Upper lobe of left lung (tissue), 6 donors: ENCODE data around the gene ZPLD1. TPM values are rescaled to one million over a fixed set of nuclear protein-coding genes. Genes with fewer than 3 reads are reported as not detected.

Source experiments
- ATAC-seq, 2 donors: fragments of 200-7000 bp; cut with Tn5 transposase; one replicate each; pipeline ENCODE4 v1.9.1; 2022; ENCODE audit warnings: mild to moderate bottlenecking in 2 of 2, moderate library complexity in 2 of 2; ENCODE audit not compliant: low FRiP score in 2 of 2
- DNase-seq, 2 donors: peaks; one replicate each; pipeline ENCODE4 v3.0.0-alpha.2; 2019 to 2020
- H3K27ac ChIP-seq, 4 donors: fragments of 200-600 bp; sonication (generic); one replicate each; pipeline ENCODE4 v1.5.1; 2016 to 2019
- H3K27me3 ChIP-seq, 4 donors: fragments of 200-600 bp; sonication (generic); one replicate each; pipeline ENCODE4 v1.5.1; 2017 to 2019
- H3K36me3 ChIP-seq, 4 donors: fragments of 200-600 bp; sonication (generic); one replicate each; pipeline ENCODE4 v1.5.1; 2016 to 2019
- H3K4me1 ChIP-seq, 4 donors: fragments of 200-600 bp; sonication (generic); one replicate each; pipeline ENCODE4 v1.5.1; 2018 to 2019
- H3K4me3 ChIP-seq, 4 donors: fragments of 200-600 bp; sonication (generic); one replicate each; pipeline ENCODE4 v1.5.1; 2017 to 2019; ENCODE audit warnings: mild to moderate bottlenecking in 2 of 4, moderate library complexity in 1 of 4
- H3K9me3 ChIP-seq, 4 donors: fragments of 200-600 bp; sonication (generic); one replicate each; pipeline ENCODE4 v1.5.1; 2018 to 2019
- CTCF ChIP-seq, 6 experiments: fragments of 450-650 bp in 4 of 6; fragments of 200-600 bp in 2 of 6; sonication (generic) in 2 of 6; IDR thresholded peaks; one replicate each; pipeline ENCODE4 v1.5.1; 2016 to 2019; ENCODE audit warnings: antibody characterized with exemption in 6 of 6
- EP300 ChIP-seq, 4 donors: sonication (generic); formaldehyde crosslinking; IDR thresholded peaks; one replicate each; pipeline ENCODE4 v1.5.1; 2017; ENCODE audit warnings: antibody characterized with exemption in 4 of 4, control low read depth in 2 of 4
- POLR2A ChIP-seq, 4 donors: fragments of 450-650 bp; IDR thresholded peaks; one replicate each; pipeline ENCODE4 v1.5.1; 2016 to 2017; ENCODE audit warnings: antibody characterized with exemption in 4 of 4, mild to moderate bottlenecking in 2 of 4
- POLR2AphosphoS5 ChIP-seq, 2 donors: sonication (generic); formaldehyde crosslinking; IDR thresholded peaks; one replicate each; pipeline ENCODE4 v1.5.1; 2017; ENCODE audit warnings: antibody characterized with exemption in 2 of 2
- WGBS, 2 donors: methylation state at CpG; one replicate each; pipeline ENCODE4 v1.1.5; 2017 to 2018; 5-methylcytosine and 5-hydroxymethylcytosine counted together
- total RNA-seq, 6 donors: library from RNA; depleted of rRNA in 4 of 6; stranded (reverse); fragments of >200 nt in 4 of 6; gene quantifications; one replicate each; pipeline versions ENCODE4 v1.1.0 to v1.2.1, GENCODE V29; 2016 to 2021
- donor health status: DM: no; HTN: no; CAD: no; lungs with moderate emphysema.
- donor health status: DM: no; HTN: yes; CAD: no; lungs with severe emphysema.

ZPLD1 gene
- not detected for total RNA-seq

- no peaks in the 10 kb centered on the region for H3K9me3 ChIP-seq
- H3K36me3 ChIP-seq: no peaks in the 10 kb centered on the region
- TF ChIP-seq POLR2A (IDR thresholded peaks at IDR 0.05) (no peak), POLR2AphosphoS5 (IDR thresholded peaks at IDR 0.05) (no peak), EP300 (IDR thresholded peaks at IDR 0.05) (no peak), CTCF (IDR thresholded peaks at IDR 0.05) (no peak)
- no peaks in the 10 kb centered on the region for H3K4me1 ChIP-seq
- no peak for DNase-seq
- H3K27ac ChIP-seq: no peak within 1 kb of the TSS
- no peak for ATAC-seq
- no peak within 1 kb of the TSS for H3K4me3 ChIP-seq
- H3K27me3 ChIP-seq: no peaks in the 10 kb centered on the region
Observed at GRCh38 chr3:102434715-102435114, at the start of gene ZPLD1. TSS of gene ZPLD1 (plus strand) at chr3:102435015. CDS start at chr3:102438488, 3,473 bp downstream.

DNA sequence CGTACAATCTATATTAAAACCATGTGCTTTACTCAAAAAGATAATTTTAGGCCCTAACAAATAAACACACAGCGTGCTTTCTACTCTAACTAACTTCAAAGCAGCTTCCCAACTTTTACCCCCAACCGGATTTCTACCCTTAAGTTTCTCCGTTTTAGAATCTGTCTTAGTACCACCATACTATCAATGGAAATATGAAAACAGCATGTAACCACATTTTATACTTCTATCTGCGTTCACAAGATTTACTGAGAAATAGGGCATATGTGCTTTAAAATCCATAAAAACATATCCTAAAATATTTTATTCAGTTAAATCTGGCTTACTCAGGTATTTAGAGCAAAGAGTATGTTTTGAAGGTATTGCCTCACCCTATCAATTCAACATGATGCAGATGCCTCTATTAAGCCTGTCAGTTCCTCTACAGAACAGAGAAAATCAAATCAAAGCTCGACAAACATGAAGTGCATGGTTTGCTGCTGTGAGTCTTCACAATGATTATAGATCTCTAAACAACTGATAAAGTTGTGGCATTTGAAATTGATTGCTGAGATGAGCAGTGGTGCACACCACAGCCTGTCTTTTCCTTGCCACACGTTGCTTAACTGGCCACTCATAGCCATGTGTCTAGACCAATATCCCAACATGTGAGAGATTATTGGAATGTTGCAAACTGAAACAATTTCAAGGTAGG lies 44.5 kb upstream of the ZPLD1 start:
- Histone ChIP-seq H3K27me3 (no peaks in the 10 kb centered on the region), H3K27ac (no peak overlapping the region), H3K9me3 (no peaks in the 10 kb centered on the region), H3K36me3 (no peaks in the 10 kb centered on the region), H3K4me3 (no peak overlapping the region), H3K4me1 (no peaks in the 10 kb centered on the region)
- TF ChIP-seq POLR2AphosphoS5 (IDR thresholded peaks at IDR 0.05) (no peak), POLR2A (IDR thresholded peaks at IDR 0.05) (no peak), EP300 (IDR thresholded peaks at IDR 0.05) (no peak), CTCF (IDR thresholded peaks at IDR 0.05) (no peak)
- 72% methylated on average over 7 of the region's 7 CpGs for WGBS, 2 donors
- no peak for DNase-seq
- ATAC-seq: no peak

DNA sequence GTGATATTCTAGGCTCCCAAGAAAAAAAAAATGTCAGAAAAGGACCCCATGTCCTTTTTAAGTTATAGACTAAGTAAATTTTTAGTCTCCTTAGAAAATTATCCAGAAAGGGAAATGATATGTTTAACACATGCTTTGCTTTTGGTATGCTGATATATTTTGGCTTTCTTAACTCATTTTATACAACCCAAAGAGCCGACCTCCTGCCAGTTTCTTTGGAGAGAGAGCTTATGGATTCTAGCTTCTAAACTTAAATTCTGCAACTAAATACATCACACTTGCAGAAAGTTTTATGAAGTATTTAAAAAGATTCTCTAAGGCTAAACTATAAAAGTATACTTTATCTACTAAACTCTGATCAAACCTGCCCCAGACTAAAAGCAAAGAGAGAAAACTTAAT lies 43.9 kb upstream of the ZPLD1 start:
- TF ChIP-seq EP300 (IDR thresholded peaks at IDR 0.05) (no peak), POLR2AphosphoS5 (IDR thresholded peaks at IDR 0.05) (no peak), POLR2A (IDR thresholded peaks at IDR 0.05) (no peak), CTCF (IDR thresholded peaks at IDR 0.05) (no peak)
- WGBS, 2 donors: 80 to 90% methylated on average over 1 of the region's 1 CpG
- H3K36me3 ChIP-seq: no peaks in the 10 kb centered on the region
- no peaks in the 10 kb centered on the region for H3K27me3 ChIP-seq
- DNase-seq (no peak), ATAC-seq (no peak)
- no peaks in the 10 kb centered on the region for H3K9me3 ChIP-seq
- H3K4me1 ChIP-seq: no peaks in the 10 kb centered on the region
- no peak overlapping the region for H3K4me3 ChIP-seq
- no peak overlapping the region for H3K27ac ChIP-seq

GRCh38 chr3:102391491-102391890 lies 43.3 kb upstream of the ZPLD1 start:
- Histone ChIP-seq H3K4me1 (no peaks in the 10 kb centered on the region), H3K36me3 (no peaks in the 10 kb centered on the region), H3K4me3 (no peak overlapping the region), H3K27ac (no peak overlapping the region), H3K27me3 (no peaks in the 10 kb centered on the region), H3K9me3 (no peaks in the 10 kb centered on the region)
- TF ChIP-seq CTCF (IDR thresholded peaks at IDR 0.05) (no peak), EP300 (IDR thresholded peaks at IDR 0.05) (no peak), POLR2A (IDR thresholded peaks at IDR 0.05) (no peak), POLR2AphosphoS5 (IDR thresholded peaks at IDR 0.05) (no peak)
- 67 to 82% methylated on average over 2 of the region's 2 CpGs for WGBS, 2 donors
- ATAC-seq (no peak), DNase-seq (no peak)

GRCh38 chr3:102394517-102394916 lies 40.3 kb upstream of the ZPLD1 start:
- H3K4me1 ChIP-seq: no peaks in the 10 kb centered on the region
- no peak overlapping the region for H3K4me3 ChIP-seq
- H3K27ac ChIP-seq: no peak overlapping the region
- no peaks in the 10 kb centered on the region for H3K27me3 ChIP-seq
- DNase-seq (no peak), ATAC-seq (no peak)
- WGBS, 2 donors: 72 to 82% methylated on average over 1 of the region's 1 CpG
- no peaks in the 10 kb centered on the region for H3K9me3 ChIP-seq
- H3K36me3 ChIP-seq: no peaks in the 10 kb centered on the region
- no peak for TF ChIP-seq POLR2A (IDR thresholded peaks at IDR 0.05)
- no peak for TF ChIP-seq CTCF (IDR thresholded peaks at IDR 0.05)
- no peak for TF ChIP-seq POLR2AphosphoS5 (IDR thresholded peaks at IDR 0.05)
- no peak for TF ChIP-seq EP300 (IDR thresholded peaks at IDR 0.05)
